Mesendoderm (in vitro differentiated cells): ENCODE measurements around the gene MRPL36.
A peak's percentile ranks its signal among the peaks of the same experiment; 100 is the strongest.

Experiments used
- DNase-seq: peaks from one replicate; pipeline ENCODE4 v3.0.0; 2013
- H2AK5ac ChIP-seq: 2 replicates; pipeline ENCODE4 v1.6.1; 2013; ENCODE audit warnings: low read length, inconsistent platforms
- H2BK120ac ChIP-seq: 2 replicates; pipeline ENCODE4 v1.6.1; 2013; ENCODE audit warnings: low read depth, mild to moderate bottlenecking, low read length, moderate library complexity, mixed read lengths
- H2BK15ac ChIP-seq: replicated peaks from 2 replicates; pipeline ENCODE4 v1.6.1; 2013; ENCODE audit warnings: low read depth, mild to moderate bottlenecking, moderate library complexity
- H2BK5ac ChIP-seq: 2 replicates; pipeline ENCODE4 v1.6.1; 2013; ENCODE audit warnings: low read length, inconsistent platforms
- H3K18ac ChIP-seq: 2 replicates; pipeline ENCODE4 v1.6.1; 2013; ENCODE audit warnings: mild to moderate bottlenecking, low read length, mixed read lengths
- H3K23ac ChIP-seq: one replicate; pipeline ENCODE4 v1.6.1; 2013; ENCODE audit warnings: low read length
- H3K27ac ChIP-seq: 2 replicates; pipeline ENCODE4 v1.5.1; 2013; ENCODE audit warnings: low read depth, mild to moderate bottlenecking, inconsistent platforms, low read length, moderate library complexity
- H3K27me3 ChIP-seq: 2 replicates; pipeline ENCODE4 v1.6.1; 2013; ENCODE audit warnings: low read length, control low read depth, mild to moderate bottlenecking, inconsistent platforms; ENCODE audit not compliant: insufficient read depth, poor library complexity
- H3K36me3 ChIP-seq: 2 replicates; pipeline ENCODE4 v1.6.1; 2013; ENCODE audit warnings: low read length, inconsistent platforms; ENCODE audit not compliant: control insufficient read depth, insufficient read depth
- H3K4ac ChIP-seq: one replicate; pipeline ENCODE4 v1.6.1; 2013; ENCODE audit warnings: low read depth, mild to moderate bottlenecking, low read length, moderate library complexity
- H3K4me1 ChIP-seq: 2 replicates; pipeline ENCODE4 v1.6.1; 2013; ENCODE audit warnings: low read depth, low read length, inconsistent platforms; ENCODE audit not compliant: control insufficient read depth
- H3K4me2 ChIP-seq: 2 replicates; pipeline ENCODE4 v1.6.1; 2013; ENCODE audit warnings: low read length
- H3K4me3 ChIP-seq: 2 replicates; pipeline ENCODE4 v1.5.1; 2013; ENCODE audit warnings: mild to moderate bottlenecking, low read length
- H3K56ac ChIP-seq: one replicate; pipeline ENCODE4 v1.6.1; 2013; ENCODE audit warnings: low read length
- H3K79me1 ChIP-seq: 2 replicates; pipeline ENCODE4 v1.6.1; 2013; ENCODE audit warnings: low read length, inconsistent platforms
- H3K79me2 ChIP-seq: 2 replicates; pipeline ENCODE4 v1.6.1; 2013; ENCODE audit warnings: mild to moderate bottlenecking, low read length; ENCODE audit not compliant: control insufficient read depth, insufficient read depth
- H3K9ac ChIP-seq: 2 replicates; pipeline ENCODE4 v1.6.1; 2013; ENCODE audit warnings: low read length, inconsistent platforms
- H4K5ac ChIP-seq: one replicate; pipeline ENCODE4 v1.6.1; 2013; ENCODE audit warnings: low read length
- H4K8ac ChIP-seq: one replicate; pipeline ENCODE4 v1.6.1; 2013; ENCODE audit warnings: low read depth, mild to moderate bottlenecking, control low read depth, low read length, moderate library complexity
- WGBS: extraction: QIAGEN DNeasy Blood & Tissue Kit; methylation state at CpG from one replicate; pipeline ENCODE4 v1.1.7; 2013; ENCODE audit warnings: low lambda C conversion rate, missing lambda C conversion rate; ENCODE audit not compliant: insufficient coverage; ENCODE audit errors: extremely low coverage; 5-methylcytosine and 5-hydroxymethylcytosine counted together

The MRPL36 gene

GRCh38 chr5:1763960-1764605 is 35.6 kb downstream of the MRPL36 start:
- WGBS: no CpG with 5 or more reads among the region's 32 CpGs
- H3K4ac ChIP-seq: no peak overlapping the region
- H3K27ac ChIP-seq: no peak overlapping the region
- H4K8ac ChIP-seq: no peak overlapping the region
- H2BK5ac ChIP-seq: no peak overlapping the region
- no peak overlapping the region for H3K4me2 ChIP-seq
- H3K4me3 ChIP-seq: no peak overlapping the region
- H3K27me3 ChIP-seq: no peaks in the 10 kb centered on the region
- no peaks in the 10 kb centered on the region for H3K79me1 ChIP-seq
- H3K18ac ChIP-seq: no peak overlapping the region
- H2BK15ac ChIP-seq: no peak overlapping the region
- H3K56ac ChIP-seq: no peak overlapping the region
- no peak overlapping the region for H2AK5ac ChIP-seq
- no peaks in the 10 kb centered on the region for H3K36me3 ChIP-seq
- no peak overlapping the region for H3K9ac ChIP-seq
- no peaks in the 10 kb centered on the region for H3K79me2 ChIP-seq
- H3K4me1 ChIP-seq: no peaks in the 10 kb centered on the region
- H2BK120ac ChIP-seq: no peak overlapping the region
- DNase-seq: no peak
- no peak overlapping the region for H3K23ac ChIP-seq
- no peak overlapping the region for H4K5ac ChIP-seq

GRCh38 chr5:1763548-1763911 is 36.1 kb downstream of the MRPL36 start:
- Histone ChIP-seq H3K4me2 (no peak overlapping the region), H3K18ac (no peak overlapping the region)
- WGBS: no CpG with 5 or more reads among the region's 15 CpGs

DNA sequence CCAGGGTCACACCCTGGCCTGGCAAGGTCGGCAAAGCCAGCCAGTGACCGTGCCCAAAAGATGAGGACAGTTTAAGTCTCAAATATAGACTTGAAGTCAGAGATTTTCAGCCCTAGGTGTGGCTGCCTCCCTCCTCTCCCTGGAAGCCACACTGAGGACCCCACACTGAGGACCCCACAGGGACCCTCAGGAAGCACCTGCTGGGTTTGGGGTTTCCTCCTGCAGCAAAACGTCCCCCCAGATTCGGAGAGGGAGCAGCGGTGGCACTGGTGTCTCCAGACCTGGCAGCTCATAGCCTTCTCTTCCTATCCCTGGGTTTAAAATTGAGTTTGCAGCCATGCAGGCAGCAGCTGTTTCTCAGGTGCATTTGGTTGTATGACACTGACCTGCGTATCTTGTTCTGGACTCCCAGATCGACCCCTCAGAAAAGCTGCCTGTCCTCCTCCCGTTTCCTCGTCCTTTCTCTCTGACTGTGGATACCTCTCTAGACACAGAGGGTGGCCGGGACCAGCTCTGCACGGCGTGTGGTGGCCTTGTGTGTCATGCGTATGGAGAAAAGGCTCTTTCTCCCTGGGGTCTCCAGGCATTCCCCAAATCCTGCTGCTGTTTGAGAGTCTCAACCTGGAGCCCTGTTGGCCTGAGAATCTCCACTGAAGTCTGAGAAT is 36.6 kb downstream of the MRPL36 start:
- Histone ChIP-seq H3K18ac (no peak overlapping the region), H4K8ac (no peak overlapping the region), H3K79me2 (no peaks in the 10 kb centered on the region), H3K27me3 (no peaks in the 10 kb centered on the region), H3K4ac (no peak overlapping the region), H3K4me2 (no peak overlapping the region), H3K23ac (no peak overlapping the region), H2BK5ac (no peak overlapping the region), H3K4me3 (no peak overlapping the region), H3K36me3 (no peaks in the 10 kb centered on the region), H2AK5ac (no peak overlapping the region), H2BK120ac (no peak overlapping the region), H2BK15ac (no peak overlapping the region), H3K79me1 (no peaks in the 10 kb centered on the region), H3K27ac (no peak overlapping the region), H3K9ac (no peak overlapping the region), H3K4me1 (no peaks in the 10 kb centered on the region), H4K5ac (no peak overlapping the region), H3K56ac (no peak overlapping the region)
- DNase-seq: no peak
- WGBS: no CpG with 5 or more reads among the region's 13 CpGs

More at GRCh38 chr5:1763548-1763911, 36.1 kb downstream of the MRPL36 start:
- Histone ChIP-seq H4K8ac (no peak overlapping the region), H3K27ac (no peak overlapping the region), H3K4ac (no peak overlapping the region), H3K4me3 (no peak overlapping the region), H3K56ac (no peak overlapping the region), H2BK5ac (no peak overlapping the region), H3K36me3 (no peaks in the 10 kb centered on the region), H3K79me2 (no peaks in the 10 kb centered on the region), H3K27me3 (no peaks in the 10 kb centered on the region), H2BK15ac (no peak overlapping the region), H2AK5ac (no peak overlapping the region), H4K5ac (no peak overlapping the region), H2BK120ac (no peak overlapping the region), H3K23ac (no peak overlapping the region), H3K79me1 (no peaks in the 10 kb centered on the region), H3K4me1 (no peaks in the 10 kb centered on the region), H3K9ac (no peak overlapping the region)
- peak; percentile 48 for DNase-seq

- H3K4me2 ChIP-seq: no peak overlapping the region
- H4K5ac ChIP-seq: no peak overlapping the region
- no peaks in the 10 kb centered on the region for H3K79me1 ChIP-seq
- H3K79me2 ChIP-seq: no peaks in the 10 kb centered on the region
- no peak overlapping the region for H3K56ac ChIP-seq
- H3K27ac ChIP-seq: no peak overlapping the region
- H2AK5ac ChIP-seq: no peak overlapping the region
- no peaks in the 10 kb centered on the region for H3K36me3 ChIP-seq
- no peak overlapping the region for H2BK15ac ChIP-seq
- no peak overlapping the region for H3K9ac ChIP-seq
- WGBS: no CpG with 5 or more reads among the region's 25 CpGs
- no peak for DNase-seq
- H3K27me3 ChIP-seq: no peaks in the 10 kb centered on the region
- no peak overlapping the region for H3K4ac ChIP-seq
- no peaks in the 10 kb centered on the region for H3K4me1 ChIP-seq
- no peak overlapping the region for H3K23ac ChIP-seq
- H2BK5ac ChIP-seq: no peak overlapping the region
- H3K4me3 ChIP-seq: no peak overlapping the region
- no peak overlapping the region for H4K8ac ChIP-seq
- no peak overlapping the region for H3K18ac ChIP-seq
- H2BK120ac ChIP-seq: no peak overlapping the region
Observed at GRCh38 chr5:1762121-1762882, 37.3 kb downstream of the MRPL36 start.

GRCh38 chr5:1761453-1761755 is 38.2 kb downstream of the MRPL36 start:
- no peak overlapping the region for H4K8ac ChIP-seq
- H3K18ac ChIP-seq: no peak overlapping the region
- no peak overlapping the region for H3K4me3 ChIP-seq
- H2BK120ac ChIP-seq: no peak overlapping the region
- H3K23ac ChIP-seq: peak overlapping the region; percentile 66
- WGBS: no CpG with 5 or more reads among the region's 11 CpGs
- H4K5ac ChIP-seq: no peak overlapping the region
- H3K4me2 ChIP-seq: no peak overlapping the region
- H3K36me3 ChIP-seq: no peaks in the 10 kb centered on the region
- H3K79me1 ChIP-seq: no peaks in the 10 kb centered on the region
- H3K4me1 ChIP-seq: no peaks in the 10 kb centered on the region
- H3K27me3 ChIP-seq: no peaks in the 10 kb centered on the region
- no peak overlapping the region for H2BK5ac ChIP-seq
- no peak overlapping the region for H3K56ac ChIP-seq
- no peak overlapping the region for H2AK5ac ChIP-seq
- no peak for DNase-seq
- no peak overlapping the region for H3K9ac ChIP-seq
- no peak overlapping the region for H3K27ac ChIP-seq
- no peak overlapping the region for H2BK15ac ChIP-seq
- H3K4ac ChIP-seq: no peak overlapping the region
- no peaks in the 10 kb centered on the region for H3K79me2 ChIP-seq
